ENCODE measurements around the gene CYP4F8.

GRCh38 chr19:15675560-15675959 is 60.5 kb downstream of the CYP4F8 start:
- no peak for TF ChIP-seq FOXP2 (optimal IDR thresholded peaks at IDR 0.05; ENCODE audit: borderline replicate concordance, extremely low read depth, extremely low read length, insufficient read depth)
- TF ChIP-seq TAF1 (IDR thresholded peaks at IDR 0.05; ENCODE audit: borderline replicate concordance, insufficient read depth, low read length), result no peak
- no peak for TF ChIP-seq SIN3A (IDR thresholded peaks at IDR 0.05; ENCODE audit: borderline replicate concordance, insufficient read depth, low read length)
